COLO668 (cell line): ENCODE results near the gene PLA2G4B.

Source experiments
- DNase-seq: peaks from one replicate; lab custom pipeline; 2025; ENCODE audit not compliant: unreplicated experiment; lab: John Stamatoyannopoulos, UW

Gene PLA2G4B

DNA sequence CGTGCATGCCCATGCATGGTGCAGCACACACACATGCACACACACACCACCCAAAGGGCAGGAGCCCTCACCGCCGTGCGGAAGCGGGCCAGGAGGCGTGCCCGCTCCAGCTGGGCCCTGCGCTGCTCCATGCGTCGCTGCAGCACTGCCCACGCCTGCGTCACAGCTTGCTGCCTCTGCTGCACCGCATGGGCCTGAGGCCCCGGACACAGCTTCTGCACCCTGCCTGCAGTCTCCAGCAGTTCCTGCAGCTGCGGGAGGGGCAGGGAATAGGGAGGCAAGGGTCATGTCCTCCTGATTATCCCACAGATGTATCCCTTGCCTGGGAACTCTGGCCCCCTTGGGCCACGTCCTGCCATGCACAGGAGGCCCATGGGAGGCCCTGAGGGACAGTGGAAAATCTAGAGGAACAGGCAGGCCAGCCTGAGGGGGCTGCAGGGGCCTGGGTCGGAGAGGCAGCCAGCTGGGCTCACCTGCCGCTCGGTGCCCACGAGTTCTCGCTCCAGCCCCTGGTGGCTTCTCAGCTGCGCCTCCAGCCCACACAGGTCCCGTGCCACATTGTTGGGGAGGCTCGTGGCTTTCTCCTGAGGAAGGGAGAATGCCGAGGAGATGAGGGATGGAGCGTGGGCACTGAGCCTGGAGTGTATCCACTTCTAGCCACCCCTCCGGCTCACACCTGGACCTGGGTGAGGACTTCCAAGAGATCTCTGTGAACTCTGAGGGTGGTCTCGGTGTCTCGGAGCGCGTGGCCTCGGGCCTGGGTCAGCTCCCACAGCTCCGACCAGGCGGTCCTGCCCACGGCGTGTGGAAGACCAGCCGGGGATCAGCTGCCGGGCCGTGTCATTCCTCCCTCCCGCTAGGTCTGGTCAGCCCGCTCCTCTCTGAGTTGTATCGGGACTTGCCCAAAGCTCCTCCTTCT, 31.4 kb downstream of the PLA2G4B start:
- DNase-seq, result no peak

DNA sequence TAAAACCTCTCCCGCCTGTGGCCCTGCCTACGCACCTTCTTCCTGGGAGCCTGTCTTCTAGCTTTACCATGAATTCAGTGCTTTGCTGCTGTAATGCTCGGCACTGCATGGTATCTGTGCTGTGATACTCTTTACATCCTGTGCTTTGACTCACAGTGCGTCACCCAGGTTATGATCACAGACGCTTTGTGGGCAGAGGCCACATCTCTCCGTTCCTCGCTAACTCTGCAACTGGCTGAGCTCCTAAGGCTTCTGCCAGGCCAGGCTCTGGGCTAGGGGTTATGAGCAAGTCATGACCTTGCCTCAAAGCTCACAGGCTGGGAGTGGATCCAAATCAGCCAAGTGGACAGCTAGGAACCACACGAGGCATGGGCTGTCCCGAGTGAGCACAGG, 32.0 kb downstream of the PLA2G4B start:
- no peak for DNase-seq

DNA sequence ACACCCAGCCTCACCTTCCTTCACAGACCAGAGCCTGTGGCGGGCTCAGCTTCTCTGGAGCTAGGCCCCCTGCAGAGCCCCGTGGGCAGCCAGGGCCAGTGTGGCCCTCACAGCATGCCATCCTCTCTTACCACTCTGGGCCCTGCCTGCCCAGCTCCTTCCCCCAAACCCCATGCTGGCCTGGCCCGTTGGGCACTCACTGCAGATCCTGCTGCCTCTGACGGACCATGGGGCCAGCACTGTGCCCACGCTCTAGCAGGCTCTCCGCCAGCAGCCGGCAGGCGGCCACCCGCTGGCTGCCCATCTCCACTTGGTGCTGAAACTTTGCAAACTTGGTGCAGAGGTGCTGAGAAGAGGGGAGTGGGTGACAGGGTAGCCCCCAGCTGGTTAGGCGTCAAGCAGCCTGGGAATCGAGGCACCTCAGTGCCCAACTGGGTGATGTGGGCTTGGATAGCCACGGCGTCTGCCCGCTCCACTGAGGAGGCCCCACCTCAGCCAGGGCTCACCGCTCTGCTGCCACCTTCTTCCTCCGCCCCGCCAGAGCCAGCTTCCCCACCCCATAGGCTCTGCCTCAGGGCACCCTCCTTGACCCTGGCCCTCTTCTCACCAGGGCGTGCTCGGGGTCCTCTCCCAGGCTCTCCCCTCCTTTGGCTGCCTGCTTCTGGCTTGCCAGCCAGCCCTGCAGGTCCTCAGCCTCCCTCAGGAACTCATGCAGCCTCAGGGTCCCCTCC, 32.7 kb downstream of the PLA2G4B start:
- no peak for DNase-seq

GRCh38 chr15:41872166-41872747, 33.6 kb downstream of the PLA2G4B start:
- no peak for DNase-seq

DNA sequence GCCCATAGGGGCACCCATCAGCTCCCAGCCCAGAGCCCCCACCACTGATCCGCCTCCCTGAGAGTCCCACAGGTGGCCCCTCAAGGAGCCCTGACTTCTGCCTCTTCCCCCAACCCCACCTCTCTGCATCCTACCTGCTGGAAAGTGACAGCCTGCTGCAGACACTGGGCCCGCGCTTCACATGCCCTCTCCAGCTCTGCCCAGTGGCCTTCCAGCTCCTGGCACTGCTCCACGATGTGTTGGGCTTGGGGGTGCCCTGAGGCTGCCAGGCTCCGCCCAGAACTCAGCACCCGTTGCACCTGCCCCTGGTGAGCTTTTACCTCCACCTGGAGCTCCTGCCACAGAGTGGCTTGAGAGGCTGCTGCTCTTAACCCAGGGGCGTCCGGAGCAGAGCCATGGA, 35.1 kb downstream of the PLA2G4B start:
- DNase-seq, result peak; percentile 78

- DNase-seq, result no peak
Measured at GRCh38 chr15:41874736-41875135, 36.1 kb downstream of the PLA2G4B start.

- no peak for DNase-seq
Measured at GRCh38 chr15:41876007-41876406, 37.4 kb downstream of the PLA2G4B start.

DNA sequence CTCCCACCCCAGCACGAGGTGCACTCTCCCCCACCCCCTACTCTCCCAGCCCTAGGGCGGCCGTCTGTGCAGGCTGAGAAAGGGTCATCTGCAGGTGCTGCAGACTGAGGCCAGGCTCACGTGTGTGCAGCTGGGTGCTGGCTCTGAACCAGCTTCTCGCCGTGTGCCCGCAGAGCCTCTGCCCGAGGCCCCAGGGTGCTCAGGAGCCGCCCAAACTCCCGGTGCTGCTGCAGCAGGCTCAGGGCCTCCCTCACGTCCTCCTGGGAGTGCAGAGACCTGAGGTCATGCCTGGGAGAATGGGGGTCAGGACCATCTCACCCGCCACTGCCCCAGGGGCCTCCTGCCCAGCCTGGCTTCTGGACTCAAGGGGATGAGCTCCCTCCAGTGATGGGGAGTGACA, 38.0 kb downstream of the PLA2G4B start:
- peak; percentile 55 for DNase-seq

GRCh38 chr15:41877631-41878354, 39.1 kb downstream of the PLA2G4B start:
- DNase-seq, result no peak

DNA sequence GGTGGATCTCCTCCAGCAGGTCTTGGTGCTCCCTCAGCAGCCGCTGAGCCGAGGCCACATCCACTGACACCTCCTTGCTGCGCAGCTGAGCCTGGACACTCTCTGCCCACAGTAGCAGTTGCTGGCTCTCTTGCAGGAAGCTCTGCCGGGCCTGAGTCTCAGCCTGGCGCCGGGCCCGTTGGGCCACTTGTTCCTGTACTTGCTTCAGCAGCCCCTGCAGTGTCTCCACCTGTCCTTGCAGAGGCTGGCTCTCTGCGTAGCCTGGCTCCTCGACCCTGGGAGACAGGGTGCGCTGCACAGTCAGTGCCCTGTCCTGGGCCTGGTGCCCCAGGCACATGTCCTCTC, 39.7 kb downstream of the PLA2G4B start:
- DNase-seq, result no peak

DNA sequence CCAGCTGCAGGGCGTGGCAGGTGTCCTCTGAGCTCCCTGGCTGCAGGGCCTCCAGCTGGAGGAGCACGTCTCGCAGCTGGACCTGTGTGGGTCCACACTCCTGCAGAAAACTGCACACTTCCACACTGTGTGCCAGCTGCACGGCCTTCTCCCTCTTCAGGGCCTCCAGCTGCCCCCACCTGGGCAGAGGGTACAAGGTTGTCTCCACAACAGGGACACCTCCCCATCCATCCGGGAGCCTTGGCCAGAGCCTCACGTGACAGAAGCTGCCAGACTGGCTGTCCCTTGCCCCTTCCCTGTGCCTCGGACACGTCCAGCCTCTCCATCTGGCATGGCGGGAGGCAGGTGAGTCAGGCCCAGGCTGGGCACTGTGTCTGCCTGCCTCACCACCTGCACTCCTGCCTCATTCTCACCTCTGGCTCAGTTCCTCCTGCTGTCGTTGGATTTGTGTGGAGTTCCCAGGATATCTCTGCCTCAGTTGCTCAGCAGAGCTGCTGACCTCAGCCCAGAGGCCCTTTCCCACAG, 40.7 kb downstream of the PLA2G4B start:
- DNase-seq, result peak; percentile 9

DNA sequence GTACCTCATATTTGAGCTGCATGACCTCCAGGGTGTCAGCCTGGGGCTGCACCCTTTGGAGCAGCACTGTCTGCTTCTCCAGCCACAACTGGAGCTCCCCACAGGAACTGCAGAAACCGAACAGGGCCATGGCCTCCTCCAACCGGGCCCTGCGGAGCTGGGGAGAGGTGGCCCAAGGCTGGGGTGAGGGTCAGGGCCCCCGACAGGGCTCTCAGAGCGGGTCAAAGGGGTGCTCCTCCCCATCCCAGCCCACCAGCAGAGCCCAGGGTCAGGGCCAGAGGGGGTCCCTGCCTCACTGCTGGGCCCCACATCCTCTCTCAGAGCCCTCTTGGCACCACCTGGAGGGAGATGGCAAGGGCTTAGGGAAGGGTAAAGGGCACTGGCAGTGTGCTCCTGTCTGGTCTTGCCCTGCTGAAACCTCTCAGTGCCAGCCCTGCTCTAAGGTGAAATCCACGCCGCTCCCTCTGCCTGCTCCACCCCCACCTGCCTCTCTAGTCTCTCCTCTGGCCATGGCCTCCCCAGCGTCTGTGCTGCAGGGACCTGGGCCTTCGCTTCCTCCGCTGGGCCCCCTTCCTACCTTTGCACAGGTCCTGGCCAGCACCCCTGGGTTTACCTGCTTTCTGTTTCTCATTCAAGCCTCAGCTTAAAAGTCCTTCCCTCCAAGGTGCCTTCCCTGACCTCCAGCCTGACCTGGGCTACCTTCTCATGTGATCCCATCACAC, 41.7 kb downstream of the PLA2G4B start:
- DNase-seq, result no peak

DNA sequence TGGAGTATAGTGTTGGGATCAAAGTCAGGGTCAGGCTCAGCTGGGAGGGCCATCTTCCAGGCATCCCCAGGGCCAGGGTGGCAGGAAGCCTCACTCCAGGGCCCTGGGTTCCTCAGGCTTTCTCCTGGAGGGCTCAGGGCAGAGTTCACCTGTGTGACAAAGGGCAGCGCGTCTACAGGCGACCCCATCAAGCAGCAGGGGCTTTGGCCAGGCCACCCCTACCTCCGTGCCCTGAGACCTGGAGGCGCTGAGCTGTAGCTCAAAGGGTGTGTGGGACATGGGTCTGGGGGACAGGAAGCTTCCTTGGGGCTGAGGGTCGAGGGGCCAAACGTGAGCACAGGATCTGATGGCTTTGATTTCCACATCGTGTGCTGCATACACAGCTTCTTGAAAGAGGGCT, 42.4 kb downstream of the PLA2G4B start:
- DNase-seq, result no peak

- no peak for DNase-seq
Measured at GRCh38 chr15:41881550-41881919, 42.9 kb downstream of the PLA2G4B start.

DNA sequence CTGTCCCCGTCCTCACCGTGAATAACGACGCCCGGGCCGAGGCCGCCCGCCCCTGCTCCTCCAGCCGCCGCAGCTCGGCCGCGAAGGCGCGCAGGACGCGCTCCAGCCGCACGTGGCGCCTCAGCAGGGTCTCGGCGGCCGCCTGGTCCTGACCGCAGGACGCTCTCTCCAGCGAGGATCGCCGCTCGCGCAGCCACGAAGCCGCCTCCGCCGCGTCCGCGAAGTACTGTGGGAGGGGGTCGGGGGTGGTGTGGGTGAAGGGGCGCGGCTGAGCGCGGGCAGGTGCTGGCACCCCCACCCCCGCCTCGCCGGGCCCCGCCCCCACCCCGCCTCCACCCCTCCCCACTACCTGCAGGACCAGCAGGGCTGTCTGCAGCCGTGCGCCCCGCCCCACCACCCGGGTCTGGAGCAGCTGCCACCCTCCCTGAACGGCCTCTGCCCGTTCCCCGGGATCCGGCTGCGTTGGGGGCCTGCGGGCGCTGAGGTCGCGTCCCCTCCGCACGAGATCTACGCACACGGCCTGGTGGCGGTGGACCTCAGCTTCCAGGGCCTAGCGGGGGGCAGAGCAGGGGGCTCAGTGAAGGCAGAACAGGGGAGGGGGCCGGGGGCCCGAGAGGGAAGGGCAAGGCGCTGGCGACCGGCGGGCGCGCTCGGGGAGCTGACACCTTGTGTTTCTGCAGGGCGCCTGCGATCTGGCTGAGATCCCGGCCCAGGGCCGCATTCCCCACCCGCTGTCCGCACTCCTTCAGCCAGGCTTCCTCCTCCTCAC, 43.5 kb downstream of the PLA2G4B start:
- DNase-seq, result peak; percentile 70

DNA sequence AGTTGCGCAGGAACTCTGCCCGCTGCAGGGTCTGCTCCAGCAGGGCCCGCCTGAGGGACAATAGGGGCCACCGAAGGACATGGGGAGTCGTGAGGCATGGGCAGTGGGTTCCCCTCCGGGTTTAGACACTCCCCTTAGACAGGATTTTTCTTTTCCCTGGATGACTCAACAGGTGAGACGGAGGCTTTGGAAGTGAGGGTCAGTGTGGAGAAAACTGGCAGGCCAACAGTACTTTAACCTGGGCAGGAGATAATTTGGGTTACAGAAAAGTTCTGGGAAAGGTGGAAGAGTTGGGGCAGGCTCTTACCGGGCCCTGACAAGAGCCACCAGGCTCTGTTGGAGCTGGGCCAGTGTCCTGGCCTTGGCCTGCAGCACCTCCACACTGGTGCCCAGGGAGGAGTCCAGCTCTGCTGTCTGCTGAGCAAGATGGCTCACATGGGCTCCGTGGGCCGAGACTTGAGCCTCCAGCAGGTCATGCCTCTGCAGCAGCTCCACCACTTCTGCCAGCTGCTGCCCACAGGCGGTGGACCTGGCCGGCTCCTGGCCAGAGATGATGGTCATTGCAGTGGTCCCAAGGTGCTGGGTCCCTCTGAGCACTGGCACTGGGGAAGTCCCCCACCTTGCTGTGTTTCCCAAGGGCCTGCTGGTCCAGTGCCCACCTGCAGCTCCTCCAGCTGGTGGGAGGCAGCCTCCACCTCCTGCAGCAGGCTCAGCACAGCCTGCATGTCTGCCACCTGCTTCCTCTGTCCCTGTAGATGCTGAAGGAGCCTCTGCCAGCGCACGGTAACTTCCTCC, 44.2 kb downstream of the PLA2G4B start:
- peak; percentile 17 for DNase-seq

- DNase-seq, result no peak
Measured at GRCh38 chr15:41883484-41883825, 44.8 kb downstream of the PLA2G4B start.

GRCh38 chr15:41884458-41884857, 45.8 kb downstream of the PLA2G4B start:
- DNase-seq, result no peak

DNA sequence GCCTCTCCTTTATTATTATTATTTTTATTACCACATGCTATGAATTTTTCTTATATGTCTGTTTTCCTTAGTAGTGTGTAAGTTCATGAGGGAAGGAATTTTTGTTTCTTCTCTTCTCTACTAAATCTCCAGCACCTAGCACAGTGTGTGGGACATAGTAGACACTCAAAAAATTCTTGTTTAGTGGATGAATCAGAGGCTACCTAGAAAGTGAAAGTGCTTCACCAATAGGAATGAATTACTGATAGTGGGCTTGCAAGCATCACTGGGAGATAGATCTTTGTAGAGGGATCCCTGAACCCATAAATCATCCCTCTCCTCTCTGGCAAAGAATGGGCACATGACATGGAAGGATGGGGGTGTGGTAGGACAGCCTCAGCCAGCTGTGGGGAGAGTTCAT, 46.7 kb downstream of the PLA2G4B start:
- no peak for DNase-seq
